NCI-H1105 treated with DMSO at 0.1 percent for 48 hours (cell line): ENCODE data around the gene CCDC43.
"Not testable (repeated sequence)": the region's sequence is repeated elsewhere in the genome, so short reads cannot be mapped to it uniquely, and the experiment has no call there.

Experiments used
- DNase-seq: peaks from one replicate; lab custom pipeline; 2025; lab: John Stamatoyannopoulos, UW

The CCDC43 gene

DNA sequence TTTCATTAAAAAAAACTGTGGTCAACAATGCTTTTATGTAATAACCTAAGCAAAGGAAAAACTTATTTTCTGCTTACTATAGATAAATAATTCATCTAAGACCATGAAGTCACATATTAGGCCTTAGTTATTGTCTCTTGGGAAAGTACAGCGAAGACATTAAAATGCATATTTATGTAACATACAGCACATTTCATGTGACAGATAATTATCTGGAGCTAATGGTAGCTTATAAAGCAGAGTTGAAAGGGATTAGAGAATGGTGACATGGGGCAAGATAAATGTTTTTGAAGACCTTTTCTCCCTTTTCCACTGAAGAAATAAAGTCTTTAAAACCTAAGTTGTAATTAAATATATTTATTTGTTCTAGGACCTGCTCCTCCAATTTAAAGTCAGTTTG lies 23.6 kb downstream of the CCDC43 start:
- no peak for DNase-seq

DNA sequence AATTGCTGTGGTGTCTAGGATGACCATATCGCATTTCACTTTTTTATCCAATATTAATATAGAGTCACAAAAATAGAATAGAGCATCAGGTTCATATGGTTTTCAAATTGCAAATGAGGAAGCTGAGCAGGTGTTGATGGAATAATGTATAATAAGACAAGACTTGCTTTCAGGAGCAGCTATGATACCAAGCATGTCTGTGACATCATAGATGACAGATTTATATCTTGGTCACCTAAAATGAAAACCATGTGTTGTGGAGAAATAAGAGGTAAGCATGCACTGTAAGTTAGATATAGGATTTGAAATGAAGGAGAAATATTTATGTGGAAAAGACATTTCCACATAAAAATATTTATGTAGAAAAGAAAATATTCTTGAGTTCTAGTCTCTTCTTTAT lies 24.7 kb downstream of the CCDC43 start:
- no peak for DNase-seq

DNA sequence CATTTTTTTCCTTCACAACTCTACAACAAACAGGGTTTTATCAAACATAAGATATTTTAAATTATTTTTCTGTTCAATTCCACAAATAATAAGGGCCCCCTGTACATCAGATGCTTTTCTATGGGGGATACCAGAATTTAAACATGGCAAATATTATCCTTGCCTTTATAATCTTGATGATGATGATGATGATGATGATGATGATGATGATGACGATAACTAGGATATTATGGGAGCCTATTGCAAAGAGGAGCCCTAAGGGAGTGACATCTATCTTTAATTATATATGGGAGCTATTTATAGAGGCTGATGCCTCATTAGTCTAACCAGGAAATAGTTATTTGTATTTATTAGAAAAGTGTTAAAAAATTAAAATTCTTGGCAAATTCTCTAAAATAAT lies 26.5 kb downstream of the CCDC43 start:
- DNase-seq: no peak

DNA sequence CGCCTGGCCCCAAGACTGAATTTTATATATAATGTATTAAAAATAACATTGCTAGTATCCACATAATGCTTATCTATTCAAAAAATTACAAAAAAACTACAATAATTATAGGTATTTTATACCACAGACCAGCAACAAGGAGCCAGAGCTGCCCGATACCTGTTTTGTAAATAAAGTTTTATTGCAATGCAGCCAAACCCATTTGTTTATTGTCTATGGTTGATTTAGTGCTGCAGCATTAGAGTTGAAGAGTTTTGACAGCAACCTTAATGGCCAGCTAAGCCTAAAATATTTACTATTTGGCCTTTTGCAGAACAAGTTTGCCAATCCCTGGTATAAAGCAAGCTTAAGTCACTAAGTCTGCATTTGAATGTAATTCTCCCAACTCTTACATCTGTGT lies 27.7 kb downstream of the CCDC43 start:
- DNase-seq: no peak

DNA sequence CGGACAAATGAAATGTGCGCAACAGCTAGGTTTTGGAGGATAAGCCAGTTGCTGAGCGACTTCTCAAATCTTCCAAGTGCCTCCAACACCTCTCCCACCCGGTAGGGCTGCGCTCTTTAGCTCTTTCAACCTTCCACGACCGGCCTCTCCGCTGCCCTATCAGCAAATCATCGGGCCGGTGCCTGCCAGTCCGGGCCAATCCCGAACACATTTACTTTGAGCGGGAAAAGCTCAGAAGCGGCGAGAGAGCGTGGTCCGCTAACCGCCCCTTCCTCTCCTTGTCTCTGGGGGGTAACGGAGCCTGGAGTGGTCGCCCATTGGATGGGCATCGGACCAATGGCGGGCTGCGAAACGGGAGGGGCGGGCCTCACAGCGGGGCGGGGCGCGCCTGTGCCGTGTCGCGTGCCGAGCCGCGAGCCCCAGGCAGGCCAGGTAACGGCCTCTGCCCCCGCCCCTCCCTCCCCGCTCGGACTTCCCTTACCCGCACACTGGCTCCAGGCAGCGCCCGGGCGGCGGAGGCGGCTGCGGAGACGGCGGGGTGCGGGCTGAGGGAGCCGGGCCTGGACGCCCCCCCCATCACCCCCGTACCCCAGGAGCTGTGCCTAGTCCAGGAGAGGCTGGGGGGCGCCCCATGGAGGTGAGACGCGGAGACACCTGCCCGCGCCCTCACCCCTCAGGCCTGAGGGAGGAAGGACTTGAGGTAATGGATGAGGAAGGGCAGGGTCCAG lies 33.4 kb downstream of the CCDC43 start, which contains the start of gene MEIOC:
Gene MEIOC (plus strand): TSS at position 486 of the 728 bp plus-strand sequence. CDS start 146 bp downstream, at position 632.
- peak; percentile 12 for DNase-seq

DNA sequence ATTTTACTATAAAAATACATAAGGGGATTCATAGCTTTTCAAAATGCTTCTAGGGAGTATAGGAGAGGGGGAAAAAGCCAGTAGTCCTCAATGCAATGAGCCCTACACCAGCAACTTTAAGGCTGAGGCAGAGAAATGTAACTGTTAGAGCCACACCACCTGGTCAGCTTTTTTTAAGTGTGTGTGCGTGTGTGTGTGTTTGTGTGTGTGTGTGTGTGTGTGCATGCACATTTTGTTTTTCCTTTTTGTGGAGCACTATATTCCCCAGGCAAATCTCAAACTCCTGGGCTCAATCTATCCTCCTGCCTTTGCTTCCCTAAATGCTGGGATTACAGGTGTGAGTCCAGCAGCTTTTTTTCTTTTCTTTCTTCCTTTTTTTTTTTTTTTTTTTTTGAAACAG lies 35.6 kb downstream of the CCDC43 start:
- DNase-seq: no peak

DNA sequence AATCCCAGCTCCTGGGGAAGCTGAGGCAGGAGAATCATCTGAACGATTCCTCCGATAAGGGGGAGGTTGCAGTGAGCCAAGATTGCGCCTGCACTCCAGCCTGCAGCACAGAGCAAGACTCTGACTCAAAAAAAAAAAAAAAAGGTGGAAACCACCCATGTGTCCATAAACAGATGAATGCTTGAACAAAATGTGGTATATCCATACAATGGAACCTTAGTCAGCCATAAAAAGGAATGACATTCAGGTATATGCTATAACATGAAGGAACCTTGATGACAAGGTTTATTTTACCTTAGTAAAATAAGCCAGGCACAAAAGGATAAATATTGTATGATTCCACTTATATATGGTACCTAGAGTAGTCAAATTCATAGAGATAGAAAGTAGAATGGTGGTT lies 36.2 kb downstream of the CCDC43 start:
- no peak for DNase-seq

DNA sequence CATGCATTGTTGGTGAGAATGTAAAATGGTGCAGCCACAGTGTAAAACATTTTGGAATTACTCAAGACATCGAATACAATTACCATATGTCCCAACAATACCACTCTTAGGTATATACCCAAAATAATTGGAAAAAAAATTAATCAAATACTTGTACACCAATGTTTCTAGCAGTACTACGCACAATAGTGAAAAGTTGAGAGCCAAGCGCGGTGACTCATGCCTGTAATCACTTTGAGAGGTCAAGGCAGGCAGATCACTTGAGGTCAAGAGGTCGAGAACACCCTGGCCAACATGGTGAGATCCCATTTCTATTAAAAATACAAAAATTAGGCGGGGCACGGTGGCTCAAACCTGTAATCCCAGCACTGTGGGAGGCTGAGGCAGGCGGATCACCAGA lies 36.8 kb downstream of the CCDC43 start:
- no peak for DNase-seq

DNA sequence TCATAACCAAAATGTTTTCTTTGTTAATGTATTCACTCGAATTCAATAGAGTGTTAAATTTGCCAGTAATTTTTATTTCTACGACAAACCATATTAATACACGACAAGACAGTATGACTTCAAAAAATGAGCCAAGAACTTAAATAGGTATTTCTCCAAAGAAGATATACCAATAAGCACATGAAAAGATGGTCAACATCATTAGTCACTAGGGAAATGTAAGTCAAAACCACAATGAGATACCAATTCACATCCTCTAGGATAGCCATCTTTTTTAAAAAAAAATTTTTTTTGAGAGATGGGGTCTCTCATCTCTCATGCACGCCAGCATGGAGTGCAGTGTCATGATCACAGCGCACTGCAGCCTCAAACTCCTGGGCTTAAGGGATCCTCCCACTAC lies 38.3 kb downstream of the CCDC43 start:
- no peak for DNase-seq

DNA sequence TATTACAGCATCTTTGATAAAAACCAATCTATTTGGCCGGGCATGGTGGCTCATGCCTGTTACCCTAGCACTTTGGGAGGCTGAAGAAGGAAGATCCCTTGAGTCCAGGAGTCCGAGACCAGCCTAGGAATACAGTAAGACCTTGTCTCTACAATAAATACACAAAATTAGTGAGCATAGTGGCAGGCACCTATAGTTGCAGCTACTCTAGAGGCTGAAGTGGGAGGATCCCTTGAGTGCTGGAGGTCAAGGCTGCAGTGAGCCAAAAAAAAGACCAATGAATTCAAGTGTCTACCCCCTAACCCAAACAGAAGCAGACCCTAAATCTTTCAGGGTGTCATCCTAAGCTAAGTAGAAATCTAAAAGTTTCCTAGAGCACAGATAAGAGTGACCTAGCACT lies 40.6 kb downstream of the CCDC43 start:
- DNase-seq: no peak

DNA sequence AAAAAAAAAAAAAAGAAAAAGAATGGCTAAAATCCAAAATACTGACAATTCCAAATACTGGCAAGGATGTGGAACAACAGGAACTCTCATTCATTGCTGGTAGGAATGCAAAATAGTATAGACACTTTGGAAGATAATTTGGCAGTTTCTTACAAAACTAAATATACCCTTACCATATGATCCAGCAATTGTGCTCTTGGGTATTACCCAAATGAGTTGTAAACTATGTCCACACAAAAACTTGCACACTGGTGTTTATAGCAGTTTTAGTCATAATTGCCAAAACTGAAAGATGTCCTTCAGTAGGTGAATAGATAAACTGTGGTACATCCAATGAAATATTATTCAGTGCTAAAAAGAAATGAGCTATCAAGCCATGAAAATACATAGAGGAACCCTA lies 41.8 kb downstream of the CCDC43 start:
- no peak for DNase-seq

DNA sequence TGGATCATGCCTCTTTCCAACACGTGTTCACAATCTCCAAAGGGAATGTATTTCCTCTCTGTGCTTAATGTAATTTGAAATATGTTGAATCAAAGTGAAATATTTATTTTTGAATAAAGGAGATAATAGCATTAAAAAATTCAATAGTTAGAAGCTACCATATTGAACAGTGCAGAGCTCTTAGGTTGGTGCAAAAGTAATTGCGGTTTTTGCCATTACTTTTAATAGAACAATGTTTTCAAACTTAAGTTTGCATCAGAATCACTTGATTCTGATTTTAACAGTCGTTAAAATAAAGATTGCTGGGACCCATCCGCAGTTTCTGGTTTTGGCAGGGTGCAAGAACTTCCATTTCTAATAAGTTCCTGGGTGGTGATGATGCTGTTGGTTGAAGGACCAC lies 43.3 kb downstream of the CCDC43 start:
- DNase-seq: no peak

DNA sequence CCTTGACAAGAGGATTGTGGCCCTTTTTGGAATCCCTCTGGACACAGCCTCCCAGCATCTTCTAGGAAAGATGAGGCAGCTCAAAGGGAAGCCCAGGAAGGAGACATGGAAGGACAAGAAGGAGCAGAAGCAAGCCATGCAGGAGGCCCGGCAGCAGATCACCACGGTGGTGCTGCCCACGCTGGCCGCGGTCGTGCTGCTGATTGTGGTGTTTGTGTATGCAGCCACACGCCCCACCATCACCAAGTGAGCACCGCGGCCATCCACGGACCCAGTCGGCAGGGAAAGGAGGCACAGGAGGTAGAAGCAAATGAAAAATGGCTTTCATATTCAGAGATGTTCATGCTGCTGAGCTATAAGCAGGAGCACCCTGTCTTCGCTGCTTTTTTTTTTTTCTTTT lies 44.2 kb downstream of the CCDC43 start:
- no peak for DNase-seq

DNA sequence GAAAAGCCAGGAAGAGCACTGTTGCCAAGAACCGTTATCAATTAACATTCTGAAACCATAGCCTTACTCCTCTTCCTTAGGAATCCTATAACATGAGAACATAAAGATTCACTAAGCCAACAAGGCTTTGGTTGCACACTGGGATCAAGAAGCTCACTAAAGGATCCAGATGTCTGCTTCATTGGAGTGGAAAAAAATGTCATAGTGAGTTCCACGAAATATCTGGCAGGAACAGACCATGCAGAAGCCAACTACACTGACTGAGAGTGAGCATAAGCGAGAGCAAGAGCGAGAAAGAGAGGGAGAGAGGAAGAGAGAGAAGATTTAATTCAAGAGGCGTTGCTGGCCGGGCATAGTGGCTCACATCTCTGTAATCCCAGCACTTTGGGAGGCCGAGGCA lies 46.7 kb downstream of the CCDC43 start:
- DNase-seq: no peak

DNA sequence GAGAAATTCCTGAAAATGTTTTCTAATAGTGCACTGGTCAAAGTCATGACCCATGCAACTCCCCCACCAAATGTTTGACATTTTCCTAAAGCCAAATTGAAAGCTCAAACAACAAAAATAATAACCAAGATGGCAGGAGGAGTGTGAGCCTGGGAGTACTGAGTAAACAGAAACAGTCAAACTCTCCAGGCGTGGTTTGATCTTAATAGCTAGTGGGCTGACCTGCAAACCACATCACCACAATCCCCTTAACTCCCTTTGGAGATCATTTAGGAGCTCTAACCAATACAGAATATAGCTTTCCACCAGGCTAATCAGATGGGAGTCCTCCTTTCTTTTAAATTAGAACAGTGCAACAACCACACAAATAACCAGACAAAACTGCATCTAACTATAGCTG lies 52.5 kb downstream of the CCDC43 start:
- DNase-seq: peak; percentile 1

DNA sequence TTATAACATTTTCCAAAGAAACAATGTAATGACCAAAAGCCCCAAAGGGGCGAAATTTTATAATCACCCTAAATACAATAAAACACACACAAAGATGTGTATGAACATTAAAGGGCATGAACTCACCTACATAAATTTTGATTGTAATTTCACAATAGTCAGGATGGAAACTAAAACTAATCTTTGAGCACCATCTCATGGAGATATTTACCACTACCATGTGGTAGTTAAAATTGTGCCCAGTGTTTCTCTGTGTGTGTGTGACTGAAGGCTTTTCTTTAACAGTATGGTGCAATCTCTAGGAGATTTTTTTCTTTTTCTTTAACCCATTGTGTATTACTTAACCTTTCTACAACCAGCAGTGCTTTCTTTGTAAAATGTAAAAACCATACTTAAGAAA lies 53.0 kb downstream of the CCDC43 start:
- DNase-seq: peak; percentile 27

DNA sequence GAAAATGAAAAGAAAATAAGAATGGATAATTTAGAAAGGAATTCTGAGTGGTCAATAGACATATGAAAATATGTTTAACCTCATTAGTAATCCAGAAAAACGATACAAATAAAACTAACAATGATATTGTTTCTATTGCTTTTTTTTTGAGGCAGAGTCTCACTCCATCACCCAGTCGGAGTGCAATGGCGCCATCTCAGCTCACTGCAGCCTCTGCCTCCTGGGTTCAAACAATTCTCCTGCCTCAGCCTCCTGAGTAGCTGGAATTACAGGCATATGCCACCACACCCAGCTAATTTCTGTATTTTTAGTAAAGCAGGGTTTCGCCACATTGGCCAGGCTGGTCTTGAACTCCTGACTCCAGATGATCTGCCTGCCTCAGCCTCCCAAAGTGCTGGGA lies 55.2 kb downstream of the CCDC43 start:
- not testable (repeated sequence) for DNase-seq

DNA sequence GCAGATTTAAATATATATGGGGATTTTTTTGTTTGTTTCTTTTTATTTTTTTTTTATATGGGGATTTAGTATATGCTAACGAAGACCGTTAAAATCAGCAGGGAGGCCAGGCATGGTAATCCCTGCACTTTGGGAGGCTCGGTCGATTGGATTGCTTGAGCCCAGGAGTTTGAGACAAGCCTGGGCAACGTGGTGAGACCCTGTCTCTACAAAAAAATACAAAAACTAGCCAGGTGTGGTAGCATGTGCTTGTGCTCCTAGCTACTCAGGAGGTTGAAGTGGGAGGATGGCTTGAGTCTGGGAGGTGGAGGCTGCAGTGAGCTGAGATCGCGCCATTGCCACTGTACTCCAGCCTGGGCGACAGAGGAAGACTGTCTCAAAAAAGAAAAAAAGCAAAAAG lies 55.6 kb downstream of the CCDC43 start:
- DNase-seq: no peak

DNA sequence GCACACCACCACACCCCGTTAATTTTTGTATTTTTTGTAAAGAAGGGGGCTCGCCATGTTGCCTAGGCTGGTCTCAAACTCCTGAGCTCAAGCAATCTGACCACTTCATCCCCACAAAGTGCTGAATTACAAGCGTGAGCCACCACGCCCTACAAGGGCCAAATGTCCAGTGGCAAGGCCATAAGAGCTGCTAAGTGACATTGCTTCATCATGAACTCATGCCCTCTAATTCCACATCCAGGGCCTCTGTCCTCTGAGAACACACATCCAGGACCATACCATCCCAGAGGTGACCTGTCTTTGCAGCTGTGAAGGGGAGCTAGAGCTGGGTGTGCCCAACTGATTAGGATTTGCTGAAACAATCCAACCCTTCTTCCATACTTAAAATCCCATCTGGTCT lies 58.9 kb downstream of the CCDC43 start:
- no peak for DNase-seq

DNA sequence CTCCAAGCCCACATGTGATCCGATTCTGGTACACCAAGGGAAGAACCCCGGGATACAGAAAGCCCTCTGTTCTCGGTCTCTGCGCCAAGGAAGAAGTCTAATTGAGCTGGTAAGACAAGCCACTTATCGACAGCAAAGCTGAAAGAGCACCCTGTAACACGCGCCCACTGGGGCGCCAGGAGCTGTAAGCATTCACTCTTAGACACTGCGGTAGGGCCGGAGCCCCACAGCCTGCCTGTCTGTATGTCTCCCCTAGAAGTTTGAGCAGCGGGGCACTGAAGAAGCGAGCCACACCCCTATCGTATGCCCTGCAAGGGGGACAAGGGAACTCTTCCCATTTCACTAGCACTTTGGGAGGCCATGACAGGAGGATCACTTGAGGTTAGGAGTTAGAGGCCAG lies 60.3 kb downstream of the CCDC43 start:
- no peak for DNase-seq

DNA sequence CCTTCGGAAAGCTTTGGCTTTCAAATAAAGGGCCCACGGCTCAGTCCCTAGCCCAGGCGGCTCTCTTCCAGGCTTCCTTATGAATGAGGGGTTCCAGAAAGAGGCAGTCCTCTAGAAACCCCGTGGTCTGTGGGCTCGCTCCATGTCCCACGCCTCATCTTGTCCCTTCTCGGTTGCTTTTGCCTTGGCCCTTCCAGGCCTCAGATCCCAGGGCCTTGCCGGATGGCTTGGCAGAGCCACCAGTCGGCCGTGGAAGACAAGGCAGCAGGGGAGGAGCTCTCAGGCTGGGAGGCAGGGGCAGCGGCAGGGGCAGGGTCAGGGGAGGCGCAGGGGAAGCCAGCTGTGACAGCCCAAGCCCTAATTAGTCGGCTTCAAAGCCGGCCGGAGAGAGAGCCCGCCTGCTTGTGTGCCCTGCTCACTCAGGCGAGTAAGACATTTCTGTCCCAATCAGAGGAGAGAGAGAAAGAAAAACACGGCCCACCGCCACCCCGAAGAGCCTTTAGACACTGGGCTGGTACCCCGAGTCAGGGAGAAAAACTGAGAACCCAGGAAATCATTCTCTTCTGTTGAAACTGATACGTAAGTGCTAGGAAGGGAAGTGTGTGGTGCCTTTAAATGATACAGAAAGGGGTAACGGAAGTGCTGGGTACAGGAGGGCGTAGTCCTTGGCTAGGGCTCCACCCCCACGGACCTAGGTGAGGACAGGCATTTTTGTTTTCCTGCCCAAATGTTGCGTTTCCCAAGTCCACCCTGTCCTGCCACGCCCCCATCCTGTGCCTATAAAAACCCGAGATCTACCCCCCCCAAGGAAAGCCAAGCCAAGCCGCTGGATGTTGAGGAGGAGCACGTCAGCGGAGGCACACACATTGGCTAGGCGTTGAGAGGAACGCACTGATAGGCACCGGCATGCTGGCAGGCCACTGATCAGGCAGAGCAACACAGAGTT lies 61.1 kb downstream of the CCDC43 start:
- no peak for DNase-seq

DNA sequence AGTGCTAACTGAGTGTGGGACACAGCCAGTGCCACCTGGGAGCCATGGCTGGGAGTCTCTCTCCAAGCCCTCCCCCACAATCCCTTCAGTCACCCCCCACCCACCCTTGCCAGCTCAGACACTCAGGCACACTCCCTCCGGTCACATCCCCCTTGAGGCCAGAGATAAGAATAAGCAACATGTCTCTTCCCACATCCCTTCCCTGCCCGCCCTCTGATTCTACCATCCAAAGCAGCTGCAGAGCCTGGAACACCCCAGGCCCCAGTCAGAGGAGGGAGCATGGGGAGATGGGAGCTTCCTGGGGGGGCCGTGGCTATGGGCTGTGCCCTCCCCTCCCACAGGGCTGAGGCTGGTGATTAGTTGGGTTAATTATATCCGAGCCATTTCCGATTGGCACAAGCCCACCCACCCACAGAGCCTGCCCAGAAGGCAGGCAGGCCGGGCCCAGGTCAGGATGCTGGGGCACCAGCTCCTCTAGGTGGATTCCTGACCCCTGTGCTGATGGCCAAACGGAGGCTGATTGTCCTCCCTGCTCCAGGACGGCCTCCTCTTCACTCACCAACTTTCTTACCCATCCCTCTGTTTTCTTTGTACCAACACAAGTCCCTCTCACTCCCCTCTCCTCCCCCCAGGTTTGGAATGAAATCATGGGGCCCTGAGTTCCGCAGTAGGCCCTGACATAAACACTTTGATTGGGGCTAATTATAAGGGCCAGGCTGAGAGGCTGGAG lies 61.9 kb downstream of the CCDC43 start:
- DNase-seq: no peak
